ENCODE data around the gene KCNH3. TPM values are rescaled to one million over a fixed set of nuclear protein-coding genes. Genes with fewer than 3 reads are reported as not detected.
A peak's percentile ranks its signal among the peaks of the same experiment; 100 is the strongest.

The KCNH3 gene
- total and polyA plus RNA-seq, 4 experiments from 2014 or later: 0.97 to 2.4 (median 1.4) TPM

- Histone ChIP-seq H3K4me3 (ENCODE audit: low read length in 2 of 2) (no peak overlapping the region), H3K27ac (ENCODE audit: low read depth, low read length) (no peak overlapping the region), H3K4me1 (ENCODE audit: insufficient read depth, low read length) (peaks cover 49% of the 10 kb centered on the region), H3K27me3 (ENCODE audit: insufficient read depth, low read length) (no peaks in the 10 kb centered on the region), H3K36me3 (ENCODE audit: insufficient read depth, low read length) (peaks cover 39% of the 10 kb centered on the region), H3K9me3 (ENCODE audit: control insufficient read depth in 1 of 2, low read length in 2 of 2) (no peaks in the 10 kb centered on the region)
- H3K36me3 Mint-ChIP-seq: peaks cover 25 to 52% of the 10 kb centered on the region in 2 donors
- H3K4me1 Mint-ChIP-seq: peaks cover 29 to 66% (median 44%) of the 10 kb centered on the region in 4 donors
- no peak for DNase-seq
- CTCF ChIA-PET (ENCODE audit: partially characterized antibody): interaction anchor here (0.5 to 2.0 kb wide), 4 partner anchors 13 to 418 kb away, joined by 3 to 6 read pairs (median 4); partner anchors contain the start of gene PRPF40B
- peak overlapping the region in 7 of 8 donors; percentile 31 to 54 (median 49) for H3K4me3 Mint-ChIP-seq
- POLR2A ChIA-PET (ENCODE audit: partially characterized antibody): interaction anchor here (1.7 kb wide), 1 partner anchor 199 kb away, joined by 6 read pairs; the partner anchor contains the start of gene SPATS2
- H3K9me3 Mint-ChIP-seq: peaks cover 0 to 2% (median 0%) of the 10 kb centered on the region in 8 donors
- H3K27me3 Mint-ChIP-seq: no peaks in the 10 kb centered on the region
- peak overlapping the region in 6 of 7 donors; percentile 17 to 75 (median 74) for H3K27ac Mint-ChIP-seq
- intact Hi-C loops (cut with micrococcal nuclease): loop anchor here (5.0 kb wide), 1 partner anchor 198 kb away; the partner anchor contains the start of gene SPATS2
Measured at GRCh38 chr12:49565406-49566265, 26.8 kb downstream of the KCNH3 start.

GRCh38 chr12:49566361-49566760, 27.5 kb downstream of the KCNH3 start:
- Mint-ChIP-seq H3K4me1 (peaks cover 31 to 69% (median 50%) of the 10 kb centered on the region in 4 donors), H3K36me3 (peaks cover 20 to 47% of the 10 kb centered on the region in 2 donors), H3K9me3 (peaks cover 0 to 2% (median 0%) of the 10 kb centered on the region in 8 donors), H3K27ac (peak overlapping the region in 2 of 7 donors; percentile 53 to 58), H3K4me3 (peak overlapping the region in 3 of 8 donors; percentile 56 to 99 (median 95)), H3K27me3 (no peaks in the 10 kb centered on the region)
- Histone ChIP-seq H3K4me1 (ENCODE audit: insufficient read depth, low read length) (peaks cover 49% of the 10 kb centered on the region), H3K4me3 (ENCODE audit: low read length in 2 of 2) (no peak overlapping the region), H3K36me3 (ENCODE audit: insufficient read depth, low read length) (peaks cover 33% of the 10 kb centered on the region), H3K27me3 (ENCODE audit: insufficient read depth, low read length) (no peaks in the 10 kb centered on the region), H3K27ac (ENCODE audit: low read depth, low read length) (no peak overlapping the region), H3K9me3 (ENCODE audit: control insufficient read depth in 1 of 2, low read length in 2 of 2) (no peaks in the 10 kb centered on the region)
- DNase-seq: no peak
- CTCF ChIA-PET (ENCODE audit: partially characterized antibody): interaction anchor here (0.5 to 2.0 kb wide), 5 partner anchors 12 to 419 kb away, joined by 3 to 6 read pairs (median 4); partner anchors contain the start of gene PRPF40B
- POLR2A ChIA-PET (ENCODE audit: partially characterized antibody): interaction anchor here (0.9 to 2.3 kb wide), 5 partner anchors 13 to 199 kb away, joined by 3 to 18 read pairs (median 10); partner anchors contain the start of genes PRPF40B, SPATS2 and TMBIM6
- intact Hi-C loops (cut with micrococcal nuclease): loop anchor here (5.0 kb wide), 1 partner anchor 199 kb away; the partner anchor contains the start of gene SPATS2

GRCh38 chr12:49567302-49567610, 28.4 kb downstream of the KCNH3 start:
- Mint-ChIP-seq H3K4me3 (peak overlapping the region; percentile 92 to 100 (median 99)), H3K27me3 (no peaks in the 10 kb centered on the region), H3K9me3 (peaks cover 0 to 2% (median 0%) of the 10 kb centered on the region in 8 donors), H3K36me3 (peaks cover 19 to 40% of the 10 kb centered on the region in 2 donors), H3K4me1 (peaks cover 33 to 73% (median 55%) of the 10 kb centered on the region in 4 donors), H3K27ac (peak overlapping the region; percentile 93 to 100 (median 99))
- Histone ChIP-seq H3K36me3 (ENCODE audit: insufficient read depth, low read length) (peaks cover 25% of the 10 kb centered on the region), H3K4me3 (ENCODE audit: low read length in 2 of 2) (peak overlapping the region; percentile 88 to 100), H3K4me1 (ENCODE audit: insufficient read depth, low read length) (peaks cover 49% of the 10 kb centered on the region), H3K27ac (ENCODE audit: low read depth, low read length) (peak overlapping the region; percentile 89), H3K9me3 (ENCODE audit: control insufficient read depth in 1 of 2, low read length in 2 of 2) (no peaks in the 10 kb centered on the region), H3K27me3 (ENCODE audit: insufficient read depth, low read length) (no peaks in the 10 kb centered on the region)
- POLR2A ChIA-PET (ENCODE audit: partially characterized antibody): interaction anchor here (0.6 to 2.4 kb wide), 11 partner anchors 11 to 437 kb away, joined by 3 to 19 read pairs (median 5); partner anchors contain the start of genes KCNH3, PRPF40B, SPATS2 and TMBIM6
- CTCF ChIA-PET (ENCODE audit: partially characterized antibody): interaction anchor here (1.0 to 2.0 kb wide), 6 partner anchors 11 to 211 kb away, joined by 3 to 6 read pairs (median 4); partner anchors contain the start of gene PRPF40B
- no peak for DNase-seq
- intact Hi-C loops (cut with micrococcal nuclease): loop anchor here (5.0 kb wide), 1 partner anchor 200 kb away; the partner anchor contains the start of gene SPATS2

- ChIA-PET CTCF (ENCODE audit: partially characterized antibody) (interaction anchor here (1.0 to 2.0 kb wide), 5 partner anchors 11 to 210 kb away, joined by 3 to 6 read pairs (median 4); partner anchors contain the start of gene PRPF40B), POLR2A (ENCODE audit: partially characterized antibody) (interaction anchor here (0.6 to 2.4 kb wide), 10 partner anchors 11 to 437 kb away, joined by 3 to 19 read pairs (median 5); partner anchors contain the start of genes KCNH3, PRPF40B, SPATS2 and TMBIM6)
- Mint-ChIP-seq H3K36me3 (peaks cover 14 to 35% of the 10 kb centered on the region in 2 donors), H3K4me1 (peaks cover 32 to 71% (median 54%) of the 10 kb centered on the region in 4 donors), H3K4me3 (peak within 1 kb of the TSS; percentile 92 to 100 (median 99)), H3K27me3 (no peaks in the 10 kb centered on the region), H3K9me3 (peaks cover 0 to 2% (median 0%) of the 10 kb centered on the region in 8 donors), H3K27ac (peak within 1 kb of the TSS; percentile 93 to 100 (median 99))
- peaks cover 20% of the 10 kb centered on the region for H3K36me3 ChIP-seq (ENCODE audit: insufficient read depth, low read length)
- no peaks in the 10 kb centered on the region for H3K27me3 ChIP-seq (ENCODE audit: insufficient read depth, low read length)
- peak within 1 kb of the TSS; percentile 89 for H3K27ac ChIP-seq (ENCODE audit: low read depth, low read length)
- peaks cover 49% of the 10 kb centered on the region for H3K4me1 ChIP-seq (ENCODE audit: insufficient read depth, low read length)
- intact Hi-C loops (cut with micrococcal nuclease): loop anchor here (1.0 to 5.0 kb wide), 6 partner anchors 15 to 201 kb away; partner anchors contain the start of genes FMNL3, PRPF40B, SPATS2 and TMBIM6
- no peaks in the 10 kb centered on the region for H3K9me3 ChIP-seq (ENCODE audit: control insufficient read depth in 1 of 2, low read length in 2 of 2)
- DNase-seq: peak; percentile 92 to 94 (median 93)
- peak within 1 kb of the TSS; percentile 88 to 100 for H3K4me3 ChIP-seq (ENCODE audit: low read length in 2 of 2)
Measured at GRCh38 chr12:49567611-49568441, 29.0 kb downstream of the KCNH3 start, which contains the start of gene MCRS1. Gene MCRS1, minus strand, starts transcription at chr12:49568142. Its CDS starts 1,411 bp downstream, at chr12:49566731.

- Mint-ChIP-seq H3K27me3 (no peaks in the 10 kb centered on the region), H3K4me1 (peaks cover 32 to 70% (median 53%) of the 10 kb centered on the region in 4 donors), H3K4me3 (peak overlapping the region; percentile 92 to 100 (median 99)), H3K27ac (peak overlapping the region; percentile 93 to 100 (median 99)), H3K36me3 (peaks cover 8 to 31% of the 10 kb centered on the region in 2 donors), H3K9me3 (peaks cover 0 to 2% (median 0%) of the 10 kb centered on the region in 8 donors)
- CTCF ChIA-PET (ENCODE audit: partially characterized antibody): no interaction called here
- H3K4me1 ChIP-seq (ENCODE audit: insufficient read depth, low read length): peaks cover 49% of the 10 kb centered on the region
- POLR2A ChIA-PET (ENCODE audit: partially characterized antibody): interaction anchor here (0.6 to 2.4 kb wide), 4 partner anchors 30 to 239 kb away, joined by 3 to 19 read pairs (median 9); partner anchors contain the start of genes KCNH3, PRPF40B and SPATS2
- peak overlapping the region; percentile 88 to 100 for H3K4me3 ChIP-seq (ENCODE audit: low read length in 2 of 2)
- H3K9me3 ChIP-seq (ENCODE audit: control insufficient read depth in 1 of 2, low read length in 2 of 2): no peaks in the 10 kb centered on the region
- H3K27me3 ChIP-seq (ENCODE audit: insufficient read depth, low read length): no peaks in the 10 kb centered on the region
- peak overlapping the region; percentile 89 for H3K27ac ChIP-seq (ENCODE audit: low read depth, low read length)
- H3K36me3 ChIP-seq (ENCODE audit: insufficient read depth, low read length): peaks cover 12% of the 10 kb centered on the region
- peak in 1 of 5 donors; percentile 22 for DNase-seq
- intact Hi-C loops (cut with micrococcal nuclease): loop anchor here (1.0 to 5.0 kb wide), 6 partner anchors 15 to 201 kb away; partner anchors contain the start of genes FMNL3, PRPF40B, SPATS2 and TMBIM6
Measured at GRCh38 chr12:49568442-49569162, 29.8 kb downstream of the KCNH3 start.
